IPS-20b (cell line): ENCODE data around the gene SNAPC5.
"Not testable (repeated sequence)": the region's sequence is repeated elsewhere in the genome, so short reads cannot be mapped to it uniquely, and the experiment has no call there.

Experiments
- H3K27ac ChIP-seq: one replicate; pipeline ENCODE4 v1.5.1; 2013; ENCODE audit warnings: low read length
- H3K27me3 ChIP-seq: 2 replicates; pipeline ENCODE4 v1.6.1; 2013; ENCODE audit warnings: mild to moderate bottlenecking, low read length, inconsistent platforms; ENCODE audit not compliant: insufficient read depth
- H3K36me3 ChIP-seq: 2 replicates; pipeline ENCODE4 v1.6.1; 2013; ENCODE audit warnings: low read depth, mild to moderate bottlenecking, inconsistent platforms, low read length, moderate library complexity; ENCODE audit not compliant: insufficient read depth
- H3K4me1 ChIP-seq: 2 replicates; pipeline ENCODE4 v1.6.1; 2013; ENCODE audit warnings: mild to moderate bottlenecking, control low read depth, inconsistent platforms, low read length, moderate library complexity; ENCODE audit not compliant: insufficient read depth
- H3K4me3 ChIP-seq: 2 replicates; pipeline ENCODE4 v1.5.1; 2013; ENCODE audit warnings: mild to moderate bottlenecking, low read length, inconsistent platforms
- H3K9ac ChIP-seq: 2 replicates; pipeline ENCODE4 v1.6.1; 2013; ENCODE audit warnings: low read depth, mild to moderate bottlenecking, inconsistent platforms, low read length, moderate library complexity
- H3K9me3 ChIP-seq: 2 replicates; pipeline ENCODE4 v1.6.1; 2013; ENCODE audit warnings: mild to moderate bottlenecking, low read depth, low read length, inconsistent platforms; ENCODE audit not compliant: insufficient read depth

The SNAPC5 gene

GRCh38 chr15:66504563-66505429, 7.2 kb upstream of the SNAPC5 start, which contains the start of the genes RPL4 and ZWILCH:
Gene RPL4, minus strand, starts transcription at chr15:66504855. Its CDS starts 65 bp downstream, at chr15:66504790.
Gene ZWILCH, plus strand, starts transcription at chr15:66505326. Its CDS starts 13 bp downstream, at chr15:66505339.
- no peaks in the 10 kb centered on the region for H3K27me3 ChIP-seq
- no peaks in the 10 kb centered on the region for H3K9me3 ChIP-seq
- H3K4me3 ChIP-seq, result peak within 1 kb of the TSS; percentile 85
- H3K4me1 ChIP-seq, result no peaks in the 10 kb centered on the region
- H3K27ac ChIP-seq, result peak within 1 kb of the TSS; percentile 77
- H3K9ac ChIP-seq, result peak within 1 kb of the TSS; percentile 99
- H3K36me3 ChIP-seq, result peaks cover 50% of the 10 kb centered on the region

GRCh38 chr15:66503780-66504562, 6.4 kb upstream of the SNAPC5 start:
- Histone ChIP-seq H3K9ac (peak overlapping the region; percentile 99), H3K27ac (peak overlapping the region; percentile 77), H3K27me3 (no peaks in the 10 kb centered on the region), H3K9me3 (no peaks in the 10 kb centered on the region), H3K4me1 (no peaks in the 10 kb centered on the region), H3K36me3 (peaks cover 54% of the 10 kb centered on the region), H3K4me3 (peak overlapping the region; percentile 85)

GRCh38 chr15:66503041-66503648, 5.6 kb upstream of the SNAPC5 start:
- not testable (repeated sequence) for H3K27ac ChIP-seq, H3K27me3 ChIP-seq, H3K9me3 ChIP-seq, H3K4me1 ChIP-seq
- Histone ChIP-seq H3K9ac (peak overlapping the region; percentile 99), H3K4me3 (peak overlapping the region; percentile 85), H3K36me3 (peaks cover 62% of the 10 kb centered on the region)

GRCh38 chr15:66502491-66502890, 4.9 kb upstream of the SNAPC5 start:
- no peaks in the 10 kb centered on the region for H3K27me3 ChIP-seq
- H3K4me1 ChIP-seq, result no peaks in the 10 kb centered on the region
- no peak overlapping the region for H3K27ac ChIP-seq
- peaks cover 65% of the 10 kb centered on the region for H3K36me3 ChIP-seq
- peak overlapping the region; percentile 99; the same call in 1 of the 2 replicates for H3K9ac ChIP-seq
- H3K9me3 ChIP-seq, result no peaks in the 10 kb centered on the region
- peak overlapping the region; percentile 85 for H3K4me3 ChIP-seq

- not testable (repeated sequence) for H3K27ac ChIP-seq, H3K9ac ChIP-seq
Measured at GRCh38 chr15:66500346-66500745, 2.8 kb upstream of the SNAPC5 start.

GRCh38 chr15:66498501-66499386, 1.2 kb upstream of the SNAPC5 start:
- H3K27me3 ChIP-seq, result no peaks in the 10 kb centered on the region
- no peak overlapping the region for H3K27ac ChIP-seq
- no peak overlapping the region for H3K4me3 ChIP-seq
- no peaks in the 10 kb centered on the region for H3K4me1 ChIP-seq
- H3K9me3 ChIP-seq, result no peaks in the 10 kb centered on the region
- peaks cover 80% of the 10 kb centered on the region for H3K36me3 ChIP-seq
- H3K9ac ChIP-seq, result no peak overlapping the region

More at GRCh38 chr15:66500346-66500745, 2.8 kb upstream of the SNAPC5 start:
- not testable (repeated sequence) for H3K9me3 ChIP-seq, H3K27me3 ChIP-seq, H3K4me1 ChIP-seq, H3K4me3 ChIP-seq
- peaks cover 70% of the 10 kb centered on the region for H3K36me3 ChIP-seq

- Histone ChIP-seq H3K4me3 (peak overlapping the region; percentile 94), H3K27me3 (no peaks in the 10 kb centered on the region), H3K4me1 (no peaks in the 10 kb centered on the region), H3K9me3 (no peaks in the 10 kb centered on the region), H3K9ac (peak overlapping the region; percentile 98), H3K36me3 (peaks cover 80% of the 10 kb centered on the region), H3K27ac (peak overlapping the region; percentile 95)
Measured at GRCh38 chr15:66496951-66497501, 536 bp downstream of the SNAPC5 start.

- Histone ChIP-seq H3K4me1 (no peaks in the 10 kb centered on the region), H3K9ac (no peak overlapping the region), H3K27ac (no peak overlapping the region), H3K36me3 (peaks cover 80% of the 10 kb centered on the region), H3K27me3 (no peaks in the 10 kb centered on the region), H3K9me3 (no peaks in the 10 kb centered on the region), H3K4me3 (no peak overlapping the region)
Measured at GRCh38 chr15:66494262-66494661, 3.3 kb downstream of the SNAPC5 start.

GRCh38 chr15:66491846-66492245, 5.7 kb downstream of the SNAPC5 start:
- no peak overlapping the region for H3K27ac ChIP-seq
- H3K4me1 ChIP-seq, result no peaks in the 10 kb centered on the region
- H3K4me3 ChIP-seq, result no peak overlapping the region
- H3K27me3 ChIP-seq, result no peaks in the 10 kb centered on the region
- no peaks in the 10 kb centered on the region for H3K9me3 ChIP-seq
- no peak overlapping the region for H3K9ac ChIP-seq
- peaks cover 89% of the 10 kb centered on the region for H3K36me3 ChIP-seq

GRCh38 chr15:66489179-66489791, 8.3 kb downstream of the SNAPC5 start:
- H3K9ac ChIP-seq, result no peak overlapping the region
- no peaks in the 10 kb centered on the region for H3K9me3 ChIP-seq
- no peaks in the 10 kb centered on the region for H3K4me1 ChIP-seq
- peaks cover 98% of the 10 kb centered on the region for H3K36me3 ChIP-seq
- H3K27me3 ChIP-seq, result no peaks in the 10 kb centered on the region
- no peak overlapping the region for H3K27ac ChIP-seq
- no peak overlapping the region for H3K4me3 ChIP-seq
